GM18505 (cell line): ENCODE data around the gene NBEAL2.
A peak's percentile ranks its signal among the peaks of the same experiment; 100 is the strongest.

Source experiments
- ATAC-seq: cut with Tn5 transposase; IDR thresholded peaks from one replicate; pipeline ENCODE4 v1.9.1; 2021; ENCODE audit not compliant: unreplicated experiment
- POLR2A ChIP-seq: IDR thresholded peaks from 4 replicates; pipeline ENCODE4 v1.6.1; 2011; ENCODE audit warnings: borderline replicate concordance; ENCODE audit not compliant: insufficient read depth, insufficient read length; ENCODE audit errors: extremely low read depth

Gene NBEAL2

DNA sequence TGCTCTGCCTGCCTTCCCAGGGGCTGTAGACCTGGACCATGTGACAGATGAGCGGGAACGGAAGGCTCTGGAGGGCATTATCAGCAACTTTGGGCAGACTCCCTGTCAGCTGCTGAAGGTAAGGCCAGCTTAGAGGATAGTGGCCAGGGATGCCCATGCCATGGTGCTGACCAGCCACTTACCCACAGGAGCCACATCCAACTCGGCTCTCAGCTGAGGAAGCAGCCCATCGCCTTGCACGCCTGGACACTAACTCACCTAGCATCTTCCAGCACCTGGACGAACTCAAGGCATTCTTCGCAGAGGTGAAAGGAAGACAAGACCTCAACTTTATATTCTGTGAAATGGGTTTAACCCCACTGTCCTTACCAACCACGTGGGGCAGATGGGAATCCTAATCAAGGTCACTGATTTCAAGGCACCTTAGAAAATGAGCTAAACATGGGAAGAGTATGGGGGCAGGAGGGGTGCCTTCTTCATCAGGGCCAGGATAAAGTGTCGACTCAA is 26.7 kb downstream of the NBEAL2 start:
- TF ChIP-seq POLR2A, result no peak
- no peak for ATAC-seq

DNA sequence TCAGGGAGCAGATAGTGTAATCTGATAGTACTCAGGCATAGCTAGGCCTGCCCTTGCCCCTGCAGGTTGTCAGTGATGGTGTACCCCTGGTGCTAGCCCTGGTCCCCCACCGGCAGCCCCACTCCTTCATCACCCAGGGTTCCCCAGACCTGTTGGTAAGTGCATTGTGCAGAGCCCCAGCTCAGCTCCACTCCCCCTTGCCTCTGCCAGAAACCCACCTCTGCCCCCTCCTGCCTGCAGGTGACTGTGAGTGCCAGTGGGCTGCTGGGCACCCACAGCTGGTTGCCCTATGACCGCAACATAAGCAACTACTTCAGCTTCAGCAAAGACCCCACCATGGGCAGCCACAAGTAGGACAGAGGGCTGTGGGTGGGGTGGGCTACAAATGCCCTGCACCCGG is 27.5 kb downstream of the NBEAL2 start:
- no peak for TF ChIP-seq POLR2A
- ATAC-seq, result no peak

DNA sequence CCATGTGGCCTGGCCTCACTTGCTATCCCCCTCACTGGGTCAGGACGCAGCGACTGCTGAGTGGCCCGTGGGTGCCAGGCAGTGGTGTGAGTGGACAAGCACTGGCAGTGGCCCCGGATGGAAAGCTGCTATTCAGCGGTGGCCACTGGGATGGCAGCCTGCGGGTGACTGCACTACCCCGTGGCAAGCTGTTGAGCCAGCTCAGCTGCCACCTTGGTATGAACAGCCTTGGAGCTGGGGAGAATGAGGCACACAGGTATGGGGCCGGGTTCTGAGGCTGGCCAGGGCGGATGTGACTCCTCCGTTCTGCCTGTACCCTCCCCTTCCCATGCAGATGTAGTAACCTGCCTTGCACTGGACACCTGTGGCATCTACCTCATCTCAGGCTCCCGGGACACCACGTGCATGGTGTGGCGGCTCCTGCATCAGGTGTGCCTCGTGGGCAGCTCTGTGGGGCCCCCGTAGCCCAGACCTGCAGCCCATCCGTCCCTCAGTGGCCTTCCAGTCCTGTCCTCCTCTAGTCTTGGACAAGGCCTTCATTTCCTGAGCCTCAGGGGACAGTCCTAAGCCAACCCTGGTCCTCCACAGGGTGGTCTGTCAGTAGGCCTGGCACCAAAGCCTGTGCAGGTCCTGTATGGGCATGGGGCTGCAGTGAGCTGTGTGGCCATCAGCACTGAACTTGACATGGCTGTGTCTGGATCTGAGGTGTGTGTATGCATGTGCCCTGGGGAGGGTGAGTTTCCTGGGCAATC is 28.2 kb downstream of the NBEAL2 start:
- no peak for ATAC-seq
- no peak for TF ChIP-seq POLR2A

DNA sequence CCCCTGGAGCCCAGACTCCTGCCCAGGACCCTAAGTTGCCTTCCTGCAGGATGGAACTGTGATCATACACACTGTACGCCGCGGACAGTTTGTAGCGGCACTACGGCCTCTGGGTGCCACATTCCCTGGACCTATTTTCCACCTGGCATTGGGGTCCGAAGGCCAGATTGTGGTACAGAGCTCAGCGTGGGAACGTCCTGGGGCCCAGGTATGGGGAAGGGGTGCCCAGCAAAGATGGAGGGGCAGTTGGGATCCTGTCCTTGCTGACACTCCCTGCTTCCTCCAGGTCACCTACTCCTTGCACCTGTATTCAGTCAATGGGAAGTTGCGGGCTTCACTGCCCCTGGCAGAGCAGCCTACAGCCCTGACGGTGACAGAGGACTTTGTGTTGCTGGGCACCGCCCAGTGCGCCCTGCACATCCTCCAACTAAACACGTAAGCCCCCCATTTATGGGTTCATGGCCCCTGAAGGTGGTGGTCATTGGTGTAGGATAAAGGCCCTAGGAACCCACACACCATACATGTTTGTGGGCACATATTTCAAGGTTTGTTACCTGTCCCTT is 28.8 kb downstream of the NBEAL2 start:
- TF ChIP-seq POLR2A, result no peak
- no peak for ATAC-seq

DNA sequence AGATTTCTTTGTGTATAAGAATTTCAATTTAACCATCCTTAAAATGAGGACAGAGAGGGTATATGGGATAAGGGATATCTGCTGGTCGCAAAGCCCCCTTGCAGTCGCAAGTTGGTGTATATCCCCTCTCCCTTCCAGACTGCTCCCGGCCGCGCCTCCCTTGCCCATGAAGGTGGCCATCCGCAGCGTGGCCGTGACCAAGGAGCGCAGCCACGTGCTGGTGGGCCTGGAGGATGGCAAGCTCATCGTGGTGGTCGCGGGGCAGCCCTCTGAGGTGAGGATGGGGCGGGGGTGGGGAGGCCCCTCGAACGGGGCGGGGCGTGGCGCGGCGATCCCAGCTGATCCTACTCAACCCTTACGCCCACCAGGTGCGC is 29.4 kb downstream of the NBEAL2 start:
- no peak for ATAC-seq
- TF ChIP-seq POLR2A, result no peak

DNA sequence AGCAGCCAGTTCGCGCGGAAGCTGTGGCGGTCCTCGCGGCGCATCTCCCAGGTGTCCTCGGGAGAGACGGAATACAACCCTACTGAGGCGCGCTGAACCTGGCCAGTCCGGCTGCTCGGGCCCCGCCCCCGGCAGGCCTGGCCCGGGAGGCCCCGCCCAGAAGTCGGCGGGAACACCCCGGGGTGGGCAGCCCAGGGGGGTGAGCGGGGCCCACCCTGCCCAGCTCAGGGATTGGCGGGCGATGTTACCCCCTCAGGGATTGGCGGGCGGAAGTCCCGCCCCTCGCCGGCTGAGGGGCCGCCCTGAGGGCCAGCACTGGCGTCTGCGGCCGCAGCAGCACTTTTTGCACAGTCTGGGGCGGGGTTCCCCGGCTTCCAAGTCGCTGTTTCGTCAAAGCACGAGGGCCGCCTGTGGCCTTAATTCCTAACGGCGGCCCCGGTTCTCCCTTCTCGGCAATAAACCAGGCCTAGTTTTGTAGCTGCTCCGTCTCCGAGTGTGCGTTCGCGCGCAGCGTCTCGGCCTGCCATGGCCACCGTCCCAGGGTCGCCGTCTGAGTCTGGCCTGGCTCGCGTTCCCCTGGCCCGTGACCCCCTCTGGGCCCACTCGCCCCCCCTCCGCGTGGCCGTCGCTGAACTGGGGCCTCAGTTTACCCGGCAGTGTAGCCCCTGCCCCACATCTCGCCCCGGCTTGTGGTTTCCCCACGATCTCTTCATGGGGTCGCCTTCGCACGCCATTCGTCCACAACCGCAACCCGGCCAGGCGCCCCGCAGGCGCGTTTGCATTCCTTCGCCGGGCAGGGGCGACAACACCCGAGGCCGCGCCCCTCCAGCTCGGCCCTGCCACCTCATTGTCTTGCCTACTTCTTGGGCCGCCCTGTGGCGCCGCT is 30.0 kb downstream of the NBEAL2 start:
- peak; percentile 65 for TF ChIP-seq POLR2A
- ATAC-seq, result peak; percentile 77

DNA sequence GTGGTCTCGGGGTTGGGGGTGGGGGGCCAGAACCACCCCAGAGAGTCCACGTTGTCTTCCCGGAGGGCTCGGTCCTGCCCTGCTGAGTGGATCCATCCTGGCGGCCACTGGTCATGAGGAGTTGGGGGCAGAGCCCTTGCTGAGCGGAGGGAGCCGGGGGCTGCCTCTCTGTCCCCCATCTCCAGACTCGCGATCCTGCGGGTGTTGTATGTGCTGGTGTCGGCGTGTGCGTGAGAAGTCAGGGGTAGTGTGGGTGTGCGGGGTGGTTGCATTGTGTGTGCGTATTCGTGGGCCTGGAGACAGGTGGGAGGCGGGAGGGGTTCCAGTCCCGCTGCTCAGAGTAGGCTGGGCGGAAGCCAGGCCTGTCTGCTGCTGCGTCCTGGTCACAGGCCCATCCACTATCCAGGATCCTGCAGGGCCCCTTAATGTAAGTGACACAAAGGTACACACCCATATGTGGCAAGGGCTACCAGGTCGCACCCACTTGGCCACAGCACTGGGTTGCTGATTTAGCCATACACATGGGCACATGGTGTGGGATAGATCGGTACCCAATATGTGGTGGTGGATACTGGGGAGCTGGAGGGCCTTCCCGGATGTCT is 30.7 kb downstream of the NBEAL2 start:
- ATAC-seq, result no peak
- TF ChIP-seq POLR2A, result no peak

DNA sequence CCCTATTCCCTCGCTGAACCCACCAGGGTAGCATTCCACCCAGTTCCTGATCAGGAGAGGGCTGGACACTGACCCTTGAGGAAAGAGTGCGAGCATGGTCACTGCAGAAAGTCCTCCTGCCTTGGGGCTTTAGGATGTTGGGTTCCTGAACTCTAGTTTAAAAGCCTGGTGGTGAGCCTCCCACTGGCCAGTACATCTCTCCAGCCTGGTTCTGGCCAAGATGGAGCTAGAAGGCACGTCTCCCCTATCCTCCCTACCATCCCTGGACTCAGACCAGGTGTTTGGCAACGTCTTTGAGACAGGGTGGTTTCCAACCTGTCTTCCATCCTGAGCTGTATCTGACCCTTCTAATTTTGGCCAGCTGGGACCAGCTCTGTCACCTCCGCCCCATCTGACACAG is 31.4 kb downstream of the NBEAL2 start:
- no peak for TF ChIP-seq POLR2A
- ATAC-seq, result no peak

DNA sequence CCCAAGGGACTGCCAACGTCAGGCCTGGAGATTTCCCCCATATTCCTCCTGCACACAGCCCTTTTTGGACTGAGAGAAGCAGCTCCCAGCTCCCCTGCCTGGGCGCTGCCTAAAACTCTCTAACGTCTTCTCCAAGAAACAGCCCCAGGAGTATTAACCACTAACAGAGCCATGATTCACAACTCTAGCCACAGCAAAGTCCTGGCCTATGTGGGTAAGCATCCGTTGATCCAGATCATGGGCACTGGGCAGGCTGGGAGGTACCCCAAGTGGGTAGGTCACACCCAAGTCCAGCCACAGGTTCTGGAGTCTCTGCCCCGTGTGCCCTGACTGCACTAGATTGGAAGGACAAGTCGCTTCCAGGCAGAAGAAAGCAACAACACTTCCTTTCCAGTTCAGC is 31.9 kb downstream of the NBEAL2 start:
- no peak for ATAC-seq
- TF ChIP-seq POLR2A, result no peak

DNA sequence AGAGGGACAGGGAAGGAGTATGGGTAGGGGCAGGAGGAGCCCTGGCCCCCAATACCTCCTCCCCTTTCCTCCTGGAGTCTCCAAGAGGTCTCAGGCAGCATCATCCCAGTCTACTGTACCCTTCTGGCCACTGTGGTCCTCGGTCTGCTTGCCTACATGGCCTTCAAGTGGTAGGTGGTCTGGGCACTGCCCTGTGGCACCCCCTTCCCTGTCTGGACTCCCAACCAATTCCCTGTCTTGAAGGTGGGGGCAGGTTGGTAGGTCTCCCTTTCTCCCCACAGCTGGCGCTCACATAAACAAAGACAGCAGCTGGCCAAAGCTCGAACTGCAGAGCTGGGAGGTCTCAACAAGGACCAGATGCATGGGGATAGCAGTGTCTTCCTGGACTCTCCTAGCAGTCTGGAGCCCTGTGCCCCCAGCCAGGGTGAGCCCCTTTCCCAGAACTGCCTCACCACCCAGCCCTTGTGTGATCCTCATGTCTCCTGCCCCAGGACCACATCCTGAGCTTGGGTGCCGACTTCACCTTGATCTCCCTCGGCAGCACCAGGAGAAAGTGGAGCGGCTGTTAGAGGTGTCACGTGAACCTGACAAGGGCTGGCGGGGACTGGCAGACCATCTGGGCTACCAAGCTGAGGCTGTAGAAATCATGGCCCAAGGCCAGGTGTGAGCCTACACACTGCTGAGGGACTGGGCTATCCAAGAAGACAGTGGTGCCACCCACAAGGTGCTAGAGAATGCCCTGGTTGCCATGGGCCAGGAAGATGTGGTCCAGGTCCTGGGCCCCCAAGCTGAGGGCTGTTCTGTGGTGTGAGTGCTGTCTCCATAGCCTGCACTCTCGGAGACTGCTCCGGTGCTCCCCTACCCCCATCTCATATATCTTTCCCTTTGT is 33.1 kb downstream of the NBEAL2 start:
- no peak for ATAC-seq
- TF ChIP-seq POLR2A, result no peak

DNA sequence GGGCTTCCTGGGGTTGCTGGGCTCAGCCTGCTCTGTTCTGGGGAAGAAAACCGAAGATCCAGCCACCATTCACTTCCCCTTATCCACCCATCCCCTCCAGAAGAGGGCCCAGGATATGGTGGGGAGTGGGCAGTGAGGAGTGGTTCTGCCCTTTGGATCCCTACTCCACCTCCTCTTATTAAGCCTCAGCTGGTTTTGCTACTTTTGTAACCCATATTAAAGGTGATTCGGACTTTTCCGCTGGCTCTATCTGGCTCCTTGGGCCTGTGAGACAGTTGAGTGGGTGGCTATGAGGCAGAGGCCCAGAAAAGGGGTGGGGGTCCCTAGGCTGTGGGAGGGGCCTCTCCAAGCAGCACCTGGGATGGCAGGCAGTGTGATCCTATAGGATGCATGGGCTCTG is 33.8 kb downstream of the NBEAL2 start:
- no peak for ATAC-seq

DNA sequence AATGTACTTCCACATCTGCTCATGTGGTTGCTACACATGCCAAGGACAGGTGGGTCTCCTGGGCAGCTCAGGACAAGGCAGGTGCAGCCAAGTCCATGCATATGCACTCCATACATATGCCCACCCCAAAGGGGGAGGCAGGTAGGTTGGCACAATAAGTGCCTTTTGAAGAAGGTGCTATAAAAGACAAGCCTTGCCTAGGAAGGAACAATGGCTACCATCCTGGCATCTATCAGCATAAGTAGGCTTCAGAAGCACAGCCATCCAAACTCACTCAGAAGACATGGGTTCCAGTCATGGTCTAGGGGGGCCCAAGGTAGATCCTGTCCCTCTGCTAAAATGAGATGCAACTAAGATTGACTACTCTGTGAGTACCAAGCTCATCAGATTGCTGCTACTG is 34.6 kb downstream of the NBEAL2 start:
- TF ChIP-seq POLR2A, result no peak
- no peak for ATAC-seq

More for the DNA sequence above, 33.8 kb downstream of the NBEAL2 start:
- TF ChIP-seq POLR2A, result no peak

DNA sequence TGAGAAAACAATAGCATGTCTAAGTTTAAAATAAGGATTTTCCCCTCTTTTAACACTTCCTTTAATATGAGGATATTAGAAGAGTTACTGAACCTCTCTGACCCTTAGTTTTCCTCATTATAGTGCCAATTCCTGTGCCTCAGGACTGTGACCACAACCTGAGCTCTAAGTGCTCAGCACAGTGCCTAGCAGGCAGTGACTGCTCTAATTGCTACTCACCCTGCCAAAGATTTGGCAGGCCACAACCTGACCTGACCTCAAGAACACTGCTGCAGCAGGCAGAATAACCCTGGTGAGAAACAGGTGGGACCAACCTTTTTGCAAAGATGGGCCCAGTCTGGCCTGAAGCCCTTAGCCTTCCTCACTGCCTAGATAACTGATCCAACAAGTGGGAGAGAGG is 35.7 kb downstream of the NBEAL2 start:
- no peak for ATAC-seq
- TF ChIP-seq POLR2A, result no peak
